ENCODE data around the gene EBP.

The EBP gene

GRCh38 chrX:48558271-48558670 is 36.7 kb downstream of the EBP start:
- peak; percentile 51 for DNase-seq (ENCODE audit: low read depth)
- Histone ChIP-seq H3K9me3 (ENCODE audit: control insufficient read depth, low read length) (no peaks in the 10 kb centered on the region), H3K4me3 (ENCODE audit: low read length) (no peak overlapping the region), H3K27me3 (replicated peaks; ENCODE audit: control insufficient read depth, insufficient read depth, low read length) (no peaks in the 10 kb centered on the region), H3K9ac (ENCODE audit: low read length) (no peak overlapping the region), H3K36me3 (ENCODE audit: control insufficient read depth, insufficient read depth, low read length, severe bottlenecking) (peaks cover 28% of the 10 kb centered on the region), H3K4me1 (ENCODE audit: control insufficient read depth, insufficient read depth, low read length) (peaks cover 16% of the 10 kb centered on the region)

DNA sequence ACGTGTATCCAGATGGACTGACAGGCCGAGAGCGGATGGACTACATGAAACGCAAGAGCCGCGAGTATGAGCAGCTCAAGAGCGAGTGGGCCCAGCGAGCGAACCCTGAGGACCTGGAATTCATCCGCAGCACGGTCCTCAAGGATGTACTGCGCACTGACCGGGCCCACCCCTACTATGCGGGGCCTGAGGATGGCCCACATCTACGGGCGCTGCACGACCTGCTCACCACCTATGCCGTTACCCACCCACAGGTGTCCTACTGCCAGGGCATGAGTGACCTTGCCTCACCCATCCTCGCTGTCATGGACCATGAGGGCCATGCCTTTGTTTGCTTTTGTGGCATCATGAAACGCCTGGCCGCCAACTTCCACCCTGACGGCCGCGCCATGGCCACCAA is 38.0 kb downstream of the EBP start:
- H3K36me3 ChIP-seq (ENCODE audit: control insufficient read depth, insufficient read depth, low read length, severe bottlenecking) = peaks cover 28% of the 10 kb centered on the region
- H3K9ac ChIP-seq (ENCODE audit: low read length) = no peak overlapping the region
- H3K4me1 ChIP-seq (ENCODE audit: control insufficient read depth, insufficient read depth, low read length) = peaks cover 19% of the 10 kb centered on the region
- DNase-seq (ENCODE audit: low read depth) = no peak
- no peaks in the 10 kb centered on the region for H3K9me3 ChIP-seq (ENCODE audit: control insufficient read depth, low read length)
- no peak overlapping the region for H3K4me3 ChIP-seq (ENCODE audit: low read length)
- H3K27me3 ChIP-seq (replicated peaks; ENCODE audit: control insufficient read depth, insufficient read depth, low read length) = no peaks in the 10 kb centered on the region

DNA sequence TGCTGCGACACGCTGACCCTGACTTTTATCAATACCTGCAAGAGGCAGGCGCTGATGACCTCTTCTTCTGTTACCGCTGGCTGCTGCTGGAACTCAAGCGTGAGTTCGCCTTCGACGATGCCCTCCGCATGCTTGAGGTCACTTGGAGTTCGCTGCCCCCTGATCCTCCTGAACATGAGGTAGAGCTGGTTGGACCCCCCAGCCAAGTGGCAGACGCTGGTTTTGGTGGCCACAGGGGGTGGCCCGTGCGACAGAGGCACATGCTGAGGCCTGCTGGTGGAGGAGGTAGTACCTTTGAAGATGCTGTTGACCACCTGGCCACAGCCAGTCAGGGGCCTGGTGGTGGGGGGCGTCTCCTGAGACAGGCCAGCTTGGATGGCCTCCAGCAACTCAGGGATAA is 38.4 kb downstream of the EBP start:
- DNase-seq (ENCODE audit: low read depth) = no peak
- Histone ChIP-seq H3K27me3 (replicated peaks; ENCODE audit: control insufficient read depth, insufficient read depth, low read length) (no peaks in the 10 kb centered on the region), H3K4me1 (ENCODE audit: control insufficient read depth, insufficient read depth, low read length) (peaks cover 19% of the 10 kb centered on the region), H3K36me3 (ENCODE audit: control insufficient read depth, insufficient read depth, low read length, severe bottlenecking) (peaks cover 28% of the 10 kb centered on the region), H3K9ac (ENCODE audit: low read length) (no peak overlapping the region), H3K9me3 (ENCODE audit: control insufficient read depth, low read length) (no peaks in the 10 kb centered on the region), H3K4me3 (ENCODE audit: low read length) (no peak overlapping the region)

DNA sequence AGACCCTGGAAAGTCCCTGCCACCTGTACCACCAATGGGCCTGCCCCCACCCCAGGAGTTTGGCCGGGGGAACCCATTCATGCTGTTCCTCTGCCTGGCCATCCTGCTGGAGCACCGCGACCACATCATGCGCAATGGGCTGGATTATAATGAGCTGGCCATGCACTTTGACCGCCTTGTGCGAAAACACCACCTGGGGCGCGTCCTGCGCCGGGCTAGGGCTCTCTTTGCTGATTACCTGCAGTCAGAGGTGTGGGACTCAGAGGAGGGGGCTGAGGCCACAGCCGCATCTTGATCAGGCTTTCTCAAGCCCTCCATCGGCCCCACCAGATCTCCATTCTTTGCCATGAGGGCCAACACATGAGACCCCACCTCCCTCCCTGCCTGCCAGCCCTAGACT is 39.1 kb downstream of the EBP start:
- no peak for DNase-seq (ENCODE audit: low read depth)

GRCh38 chrX:48569958-48570357 is 48.4 kb downstream of the EBP start:
- DNase-seq (ENCODE audit: low read depth) = no peak
- Histone ChIP-seq H3K9me3 (ENCODE audit: control insufficient read depth, low read length) (no peaks in the 10 kb centered on the region), H3K27me3 (replicated peaks; ENCODE audit: control insufficient read depth, insufficient read depth, low read length) (no peaks in the 10 kb centered on the region)

More for the DNA sequence above, 39.1 kb downstream of the EBP start:
- Histone ChIP-seq H3K9me3 (ENCODE audit: control insufficient read depth, low read length) (no peaks in the 10 kb centered on the region), H3K4me1 (ENCODE audit: control insufficient read depth, insufficient read depth, low read length) (peaks cover 19% of the 10 kb centered on the region), H3K27me3 (replicated peaks; ENCODE audit: control insufficient read depth, insufficient read depth, low read length) (no peaks in the 10 kb centered on the region), H3K9ac (ENCODE audit: low read length) (no peak overlapping the region), H3K36me3 (ENCODE audit: control insufficient read depth, insufficient read depth, low read length, severe bottlenecking) (peaks cover 28% of the 10 kb centered on the region), H3K4me3 (ENCODE audit: low read length) (no peak overlapping the region)

GRCh38 chrX:48573690-48574269 is 52.2 kb downstream of the EBP start:
- Histone ChIP-seq H3K9ac (ENCODE audit: low read length) (peak overlapping the region; percentile 100), H3K4me3 (ENCODE audit: low read length) (peak overlapping the region; percentile 89), H3K4me1 (ENCODE audit: control insufficient read depth, insufficient read depth, low read length) (peaks cover 16% of the 10 kb centered on the region), H3K27me3 (replicated peaks; ENCODE audit: control insufficient read depth, insufficient read depth, low read length) (no peaks in the 10 kb centered on the region), H3K9me3 (ENCODE audit: control insufficient read depth, low read length) (no peaks in the 10 kb centered on the region), H3K36me3 (ENCODE audit: control insufficient read depth, insufficient read depth, low read length, severe bottlenecking) (peaks cover 36% of the 10 kb centered on the region)
- no peak for DNase-seq (ENCODE audit: low read depth)

More at GRCh38 chrX:48569958-48570357, 48.4 kb downstream of the EBP start:
- H3K4me1 ChIP-seq (ENCODE audit: control insufficient read depth, insufficient read depth, low read length) = no peaks in the 10 kb centered on the region
- H3K4me3 ChIP-seq (ENCODE audit: low read length) = no peak overlapping the region
- H3K9ac ChIP-seq (ENCODE audit: low read length) = no peak overlapping the region
- no peaks in the 10 kb centered on the region for H3K36me3 ChIP-seq (ENCODE audit: control insufficient read depth, insufficient read depth, low read length, severe bottlenecking)

DNA sequence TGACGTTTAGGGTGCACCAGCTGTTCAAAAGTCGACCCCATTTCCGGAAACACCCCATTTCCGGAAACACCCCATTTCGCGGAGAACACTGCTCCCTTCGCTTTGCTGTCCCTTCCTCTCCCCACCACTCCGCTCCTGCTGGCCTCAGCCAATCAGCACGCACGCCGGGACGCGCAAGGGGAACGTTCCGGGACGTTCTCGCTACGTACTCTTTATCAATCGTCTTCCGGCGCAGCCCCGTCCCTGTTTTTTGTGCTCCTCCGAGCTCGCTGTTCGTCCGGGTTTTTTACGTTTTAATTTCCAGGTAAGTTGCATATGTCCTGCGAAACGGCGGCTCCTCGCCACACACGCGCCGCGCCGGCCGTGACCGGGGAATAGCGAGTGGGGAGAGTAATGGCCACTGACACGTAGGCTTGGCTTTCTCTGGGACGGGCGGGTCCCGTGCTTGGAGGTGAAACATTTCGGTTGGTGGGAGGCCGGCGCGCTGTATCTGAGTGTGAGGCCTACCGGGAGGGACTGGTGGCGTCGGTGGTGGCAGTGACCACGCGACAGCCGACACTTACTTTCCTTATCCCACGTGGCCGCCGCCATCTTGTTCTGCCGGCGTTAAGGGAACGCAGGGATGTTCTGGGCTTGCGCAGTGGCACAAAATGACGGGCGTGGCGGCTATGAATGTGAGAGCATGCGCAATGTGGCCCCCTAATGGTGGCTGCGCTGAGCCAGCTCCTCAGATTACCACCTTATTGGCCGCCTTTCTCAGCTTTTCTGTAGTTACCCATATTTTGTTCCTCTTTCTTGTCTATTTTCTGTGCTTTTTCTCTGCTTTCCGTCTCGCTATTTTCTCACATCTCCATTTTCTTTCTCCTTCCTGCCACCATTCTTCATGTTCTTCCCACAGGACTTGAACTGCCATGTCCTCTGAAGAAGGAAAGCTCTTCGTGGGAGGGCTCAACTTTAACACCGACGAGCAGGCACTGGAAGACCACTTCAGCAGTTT is 53.0 kb downstream of the EBP start, which contains the start of gene RBM3:
TSS of gene RBM3 (plus strand) at position 215 of the 997 bp plus-strand sequence. CDS start at position 912, 697 bp downstream.
- no peaks in the 10 kb centered on the region for H3K9me3 ChIP-seq (ENCODE audit: control insufficient read depth, low read length)
- H3K27me3 ChIP-seq (replicated peaks; ENCODE audit: control insufficient read depth, insufficient read depth, low read length) = no peaks in the 10 kb centered on the region
- peak within 1 kb of the TSS; percentile 100 for H3K9ac ChIP-seq (ENCODE audit: low read length)
- H3K4me3 ChIP-seq (ENCODE audit: low read length) = peak within 1 kb of the TSS; percentile 89
- peaks cover 16% of the 10 kb centered on the region for H3K4me1 ChIP-seq (ENCODE audit: control insufficient read depth, insufficient read depth, low read length)
- peak; percentile 93 for DNase-seq (ENCODE audit: low read depth)
- H3K36me3 ChIP-seq (ENCODE audit: control insufficient read depth, insufficient read depth, low read length, severe bottlenecking) = peaks cover 43% of the 10 kb centered on the region

- H3K36me3 ChIP-seq (ENCODE audit: control insufficient read depth, insufficient read depth, low read length, severe bottlenecking) = peaks cover 43% of the 10 kb centered on the region
- H3K4me3 ChIP-seq (ENCODE audit: low read length) = peak overlapping the region; percentile 89
- H3K9ac ChIP-seq (ENCODE audit: low read length) = peak overlapping the region; percentile 100
- no peaks in the 10 kb centered on the region for H3K27me3 ChIP-seq (replicated peaks; ENCODE audit: control insufficient read depth, insufficient read depth, low read length)
- H3K4me1 ChIP-seq (ENCODE audit: control insufficient read depth, insufficient read depth, low read length) = peaks cover 16% of the 10 kb centered on the region
- DNase-seq (ENCODE audit: low read depth) = no peak
- H3K9me3 ChIP-seq (ENCODE audit: control insufficient read depth, low read length) = no peaks in the 10 kb centered on the region
Measured at GRCh38 chrX:48575642-48576041, 54.0 kb downstream of the EBP start.

DNA sequence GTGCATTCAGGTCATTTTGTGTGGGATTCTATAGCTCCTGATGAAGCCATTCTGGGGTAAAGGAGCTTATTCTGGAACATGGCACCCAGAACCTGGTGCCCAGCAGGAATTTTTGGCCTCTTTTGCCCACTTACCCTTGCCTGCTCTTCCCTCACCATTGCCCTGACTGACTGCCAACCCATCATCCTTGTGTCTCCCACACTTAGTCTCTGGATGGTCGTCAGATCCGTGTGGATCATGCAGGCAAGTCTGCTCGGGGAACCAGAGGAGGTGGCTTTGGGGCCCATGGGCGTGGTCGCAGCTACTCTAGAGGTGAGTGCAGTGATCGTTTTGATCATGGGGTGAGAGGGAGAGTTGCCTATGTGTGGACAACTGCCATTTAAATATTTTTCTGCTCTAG is 54.5 kb downstream of the EBP start:
- H3K4me1 ChIP-seq (ENCODE audit: control insufficient read depth, insufficient read depth, low read length) = peaks cover 16% of the 10 kb centered on the region
- no peak for DNase-seq (ENCODE audit: low read depth)
- peak overlapping the region; percentile 100 for H3K9ac ChIP-seq (ENCODE audit: low read length)
- H3K9me3 ChIP-seq (ENCODE audit: control insufficient read depth, low read length) = no peaks in the 10 kb centered on the region
- H3K4me3 ChIP-seq (ENCODE audit: low read length) = peak overlapping the region; percentile 89
- no peaks in the 10 kb centered on the region for H3K27me3 ChIP-seq (replicated peaks; ENCODE audit: control insufficient read depth, insufficient read depth, low read length)
- peaks cover 43% of the 10 kb centered on the region for H3K36me3 ChIP-seq (ENCODE audit: control insufficient read depth, insufficient read depth, low read length, severe bottlenecking)

Measured in adipocyte (in vitro differentiated cells).